KOPT-K1 (cell line): ENCODE data around the gene FCGR3B.
"Not testable (repeated sequence)": the region's sequence is repeated elsewhere in the genome, so short reads cannot be mapped to it uniquely, and the experiment has no call there.

Experiments
- H3K27ac ChIP-seq: fragments of 200-600 bp; sonication (generic); 2 replicates; pipeline ENCODE4 v1.5.1; 2016; ENCODE audit warnings: antibody characterized with exemption, mild to moderate bottlenecking, low read depth, low read length; ENCODE audit not compliant: poor library complexity, severe bottlenecking
- H3K36me3 ChIP-seq: fragments of 200-600 bp; sonication (generic); 2 replicates; pipeline ENCODE4 v1.5.1; 2017; ENCODE audit warnings: antibody characterized with exemption, mild to moderate bottlenecking, low read length, moderate library complexity; ENCODE audit not compliant: insufficient read depth
- H3K9me3 ChIP-seq: fragments of 200-600 bp; sonication (generic); 2 replicates; pipeline ENCODE4 v1.5.1; 2017; ENCODE audit warnings: antibody characterized with exemption, low read length, mild to moderate bottlenecking; ENCODE audit not compliant: insufficient read depth, poor library complexity, severe bottlenecking

FCGR3B gene

DNA sequence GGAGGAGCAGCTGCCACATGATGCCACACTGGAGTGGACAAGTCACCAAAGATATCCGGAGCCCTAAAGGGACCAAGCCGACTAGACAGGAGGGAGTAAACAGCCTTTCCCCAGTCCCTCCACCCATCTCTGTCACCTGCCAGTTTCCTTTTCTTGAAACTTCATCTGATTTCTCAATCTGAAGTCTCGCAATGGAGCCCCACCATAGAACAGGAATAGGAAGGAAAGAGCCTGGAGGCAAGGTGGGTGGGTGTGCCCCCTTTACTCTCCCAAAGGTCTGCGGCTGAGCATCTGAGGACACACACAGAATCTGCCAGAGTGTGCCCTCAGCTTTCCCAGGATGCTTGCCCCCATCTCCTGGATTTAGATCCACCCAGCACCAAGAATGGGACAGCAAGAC lies at the start of gene FCGR3B:
TSS of gene FCGR3B (minus strand) at position 101 of the 400 bp plus-strand sequence. CDS start at position 19, 82 bp downstream.
- no peak within 1 kb of the TSS for H3K27ac ChIP-seq
- H3K36me3 ChIP-seq = no peaks in the 10 kb centered on the region
- no peaks in the 10 kb centered on the region for H3K9me3 ChIP-seq

DNA sequence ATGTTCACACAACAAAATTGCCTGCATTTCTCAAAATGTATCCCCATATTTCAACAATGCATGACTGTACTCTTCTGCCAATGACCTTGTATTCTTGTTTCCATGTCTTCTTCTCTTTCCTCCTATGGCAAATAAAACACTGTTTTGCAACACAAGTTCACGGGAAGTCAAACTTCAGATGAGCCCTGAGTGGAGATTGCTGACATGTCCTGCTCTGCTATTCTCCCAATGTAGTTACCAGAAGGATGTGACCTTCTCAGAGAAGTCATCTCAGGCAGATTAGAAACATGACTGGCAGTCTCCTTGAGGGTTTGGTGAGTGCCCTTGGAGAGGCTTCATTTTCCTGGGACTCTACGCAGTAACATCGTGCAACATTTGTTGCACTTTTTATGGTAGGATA lies 47.5 kb upstream of the FCGR3B start:
- no peaks in the 10 kb centered on the region for H3K36me3 ChIP-seq
- no peak overlapping the region for H3K27ac ChIP-seq
- no peaks in the 10 kb centered on the region for H3K9me3 ChIP-seq

DNA sequence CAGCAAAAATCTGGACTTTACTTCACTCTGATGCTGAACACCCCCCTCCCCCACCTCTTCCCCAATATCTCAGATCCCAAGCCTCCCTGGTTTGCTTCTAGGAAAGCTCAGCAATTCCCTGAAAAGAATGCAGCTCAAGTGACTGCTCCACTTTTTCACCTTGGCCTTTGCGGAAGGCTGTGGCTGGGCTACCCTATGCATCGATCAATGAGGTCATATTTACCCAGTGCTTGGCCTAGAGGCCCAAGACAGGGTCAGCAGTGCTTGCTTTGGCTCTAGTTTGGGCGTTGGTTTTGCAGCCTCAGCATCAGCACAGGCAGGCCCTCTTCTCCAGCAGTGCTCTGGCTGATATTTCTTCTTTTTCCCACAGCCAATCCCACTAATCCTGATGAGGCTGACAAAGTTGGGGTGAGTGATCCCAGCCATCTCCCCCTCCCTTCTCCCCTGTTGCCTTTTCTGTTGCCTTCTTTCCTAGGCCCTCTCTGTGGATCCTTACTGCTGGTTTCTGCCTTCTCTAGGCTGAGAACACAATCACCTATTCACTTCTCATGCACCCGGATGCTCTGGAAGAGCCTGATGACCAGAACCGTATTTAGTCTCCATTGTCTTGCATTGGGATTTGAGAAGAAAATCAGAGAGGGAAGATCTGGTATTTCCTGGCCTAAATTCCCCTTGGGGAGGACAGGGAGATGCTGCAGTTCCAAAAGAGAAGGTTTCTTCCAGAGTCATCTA lies 46.1 kb upstream of the FCGR3B start:
- H3K27ac ChIP-seq = no peak overlapping the region
- H3K9me3 ChIP-seq = no peaks in the 10 kb centered on the region
- H3K36me3 ChIP-seq = no peaks in the 10 kb centered on the region

DNA sequence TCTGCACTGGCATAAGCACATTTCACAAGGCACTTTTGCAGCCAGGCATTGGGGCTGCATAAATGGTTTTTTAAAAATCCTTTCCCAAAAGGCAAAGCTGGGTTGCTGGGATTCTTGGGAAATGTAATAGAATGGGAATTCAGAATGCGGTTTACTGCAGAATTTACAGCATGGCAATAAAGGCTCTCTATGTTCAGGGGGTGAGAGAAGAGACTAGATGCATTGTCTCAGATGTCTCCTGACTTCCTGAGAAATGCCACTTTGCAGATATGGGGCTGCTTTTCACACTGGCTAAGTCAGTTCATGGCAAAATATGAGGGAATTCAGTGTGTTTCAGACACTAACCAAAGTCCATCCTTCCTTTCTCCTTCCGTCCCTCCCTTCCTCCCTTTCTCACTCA lies 45.5 kb upstream of the FCGR3B start:
- Histone ChIP-seq H3K27ac (no peak overlapping the region), H3K9me3 (no peaks in the 10 kb centered on the region), H3K36me3 (no peaks in the 10 kb centered on the region)

DNA sequence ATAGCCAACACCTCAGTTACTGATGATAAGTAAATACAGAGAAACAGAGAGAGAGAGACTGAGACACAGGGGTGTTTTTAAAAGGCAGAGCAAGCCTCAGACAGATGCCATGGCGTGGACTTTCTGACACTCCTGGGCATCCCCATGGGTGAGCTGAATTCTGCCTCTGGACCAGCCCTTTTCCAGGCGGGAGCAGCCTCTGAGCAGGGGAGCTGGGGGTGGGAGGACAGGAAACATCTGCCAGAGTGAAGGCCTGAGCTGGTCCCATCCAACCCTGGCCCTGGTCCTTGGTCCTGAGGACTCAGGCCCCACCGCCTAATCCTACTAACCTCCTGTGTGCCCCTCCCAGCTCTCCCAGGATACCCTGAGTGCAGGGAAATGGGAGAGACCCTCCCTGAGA lies 43.9 kb upstream of the FCGR3B start:
- not testable (repeated sequence) for H3K27ac ChIP-seq, H3K36me3 ChIP-seq

DNA sequence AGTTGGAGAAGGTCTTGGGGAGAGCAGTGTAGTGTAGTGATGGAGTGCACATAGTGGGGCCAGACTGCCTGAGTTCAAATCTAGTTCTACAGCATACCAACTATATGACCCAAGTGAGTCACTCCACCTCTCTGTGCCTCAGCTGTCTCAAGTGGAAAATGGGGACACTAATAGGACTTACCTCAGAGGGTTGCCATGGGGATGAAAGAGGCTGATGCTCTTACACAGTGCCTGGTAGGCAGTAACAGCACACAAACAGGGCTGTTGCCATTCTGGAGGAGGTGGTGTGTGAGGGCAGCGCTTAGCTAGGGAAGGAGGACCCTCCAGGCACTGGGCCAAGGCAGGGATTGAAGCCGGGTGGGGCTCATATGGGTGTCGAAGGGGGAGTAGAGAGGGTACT lies 43.5 kb upstream of the FCGR3B start:
- not testable (repeated sequence) for H3K9me3 ChIP-seq, H3K27ac ChIP-seq, H3K36me3 ChIP-seq

More for the DNA sequence above, 43.9 kb upstream of the FCGR3B start:
- not testable (repeated sequence) for H3K9me3 ChIP-seq

DNA sequence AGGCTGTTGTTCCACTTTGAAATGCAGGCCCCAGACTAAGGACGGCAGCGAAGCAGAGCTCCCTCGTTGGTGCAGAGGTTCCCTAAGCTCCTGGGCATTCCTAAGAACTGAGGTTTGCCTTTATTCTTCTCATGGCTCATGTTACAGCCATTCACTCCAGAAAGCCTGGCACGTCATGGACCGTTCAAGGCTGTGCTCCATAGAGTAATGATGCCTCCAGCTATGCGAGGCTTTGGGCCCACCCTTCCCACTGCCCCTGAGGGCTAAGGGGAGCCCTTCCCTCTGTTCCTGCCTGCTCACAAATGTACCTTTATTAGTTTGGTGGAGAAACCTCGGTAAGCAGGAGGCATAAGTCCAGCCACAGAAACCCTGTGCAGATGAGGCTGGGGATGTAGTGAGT lies 42.5 kb upstream of the FCGR3B start:
- not testable (repeated sequence) for H3K27ac ChIP-seq, H3K9me3 ChIP-seq, H3K36me3 ChIP-seq

DNA sequence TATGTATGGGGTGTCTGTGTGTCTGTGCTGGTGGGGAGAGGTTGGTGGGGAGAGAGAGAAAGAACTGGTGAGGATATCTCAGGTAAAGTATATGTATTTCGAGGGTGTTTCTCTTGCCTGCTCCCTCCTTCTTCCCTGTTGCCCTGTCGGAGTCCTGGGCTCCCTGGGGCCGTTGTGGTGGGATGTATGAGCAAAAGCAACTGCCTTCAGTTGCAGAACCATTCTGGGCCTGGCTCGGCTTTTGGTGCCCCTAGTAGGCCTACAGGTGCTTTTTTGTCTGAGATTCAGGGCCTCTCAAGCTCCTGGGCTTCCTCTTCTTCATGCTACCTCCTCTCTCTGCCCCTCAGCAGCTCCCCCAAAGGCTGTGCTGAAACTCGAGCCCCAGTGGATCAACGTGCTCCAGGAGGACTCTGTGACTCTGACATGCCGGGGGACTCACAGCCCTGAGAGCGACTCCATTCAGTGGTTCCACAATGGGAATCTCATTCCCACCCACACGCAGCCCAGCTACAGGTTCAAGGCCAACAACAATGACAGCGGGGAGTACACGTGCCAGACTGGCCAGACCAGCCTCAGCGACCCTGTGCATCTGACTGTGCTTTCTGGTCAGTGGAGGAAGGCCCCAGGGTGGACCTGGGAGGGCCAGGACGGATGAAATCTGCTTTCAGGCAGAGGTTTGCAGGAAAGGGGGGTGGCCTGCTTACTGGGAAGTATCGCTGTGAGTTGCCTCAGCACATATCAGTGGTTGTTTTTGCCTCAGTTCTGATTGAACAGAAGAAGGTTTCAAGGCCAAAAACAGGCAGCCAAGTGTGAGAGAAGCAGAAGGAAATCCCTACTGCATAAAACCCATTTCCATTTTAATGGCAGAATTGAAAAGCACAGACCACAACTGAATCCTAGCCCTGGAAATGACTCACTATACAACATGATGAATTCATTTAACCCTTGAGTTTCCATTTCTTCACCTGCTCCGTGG lies 40.4 kb upstream of the FCGR3B start:
- not testable (repeated sequence) for H3K27ac ChIP-seq, H3K36me3 ChIP-seq, H3K9me3 ChIP-seq

DNA sequence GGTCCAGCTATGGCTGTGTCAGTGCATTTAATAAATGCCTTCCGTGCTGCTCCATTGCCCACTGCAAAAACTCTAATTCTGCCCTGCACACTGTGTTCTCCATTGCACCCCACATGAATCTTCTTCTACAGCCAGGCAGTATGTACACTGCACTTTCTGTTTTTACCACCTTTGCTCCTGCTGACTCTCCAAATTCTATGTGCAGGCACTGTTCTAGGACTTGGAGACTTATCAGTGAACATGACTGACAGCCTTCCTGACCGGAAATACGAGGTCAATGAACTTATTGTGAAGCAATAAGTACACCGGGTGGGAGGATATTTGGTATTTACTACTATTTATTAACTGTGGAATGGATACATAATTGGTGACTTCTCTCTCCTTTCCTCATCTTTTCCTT lies 33.7 kb upstream of the FCGR3B start:
- H3K9me3 ChIP-seq, H3K36me3 ChIP-seq, H3K27ac ChIP-seq: not testable (repeated sequence)

DNA sequence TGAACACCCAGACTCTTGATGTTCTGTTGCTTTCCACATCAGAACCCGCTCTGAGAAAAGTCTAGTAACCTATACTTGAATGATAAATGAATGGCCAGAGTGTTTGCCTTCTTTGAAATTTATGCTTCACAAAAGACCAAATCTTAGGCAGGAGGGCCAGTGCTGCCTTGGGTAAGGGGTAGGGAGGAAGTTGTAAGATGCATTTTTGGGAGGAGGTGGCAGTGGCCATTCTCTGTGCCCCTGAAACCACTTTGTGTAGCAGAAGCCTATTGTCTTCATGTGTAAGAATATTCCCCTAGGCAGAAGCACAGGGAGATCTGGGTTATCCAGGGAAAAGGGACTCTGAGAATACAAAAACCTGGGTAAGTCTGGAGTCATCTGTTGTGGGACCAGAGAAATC lies 32.6 kb upstream of the FCGR3B start:
- H3K36me3 ChIP-seq, H3K9me3 ChIP-seq, H3K27ac ChIP-seq: not testable (repeated sequence)

DNA sequence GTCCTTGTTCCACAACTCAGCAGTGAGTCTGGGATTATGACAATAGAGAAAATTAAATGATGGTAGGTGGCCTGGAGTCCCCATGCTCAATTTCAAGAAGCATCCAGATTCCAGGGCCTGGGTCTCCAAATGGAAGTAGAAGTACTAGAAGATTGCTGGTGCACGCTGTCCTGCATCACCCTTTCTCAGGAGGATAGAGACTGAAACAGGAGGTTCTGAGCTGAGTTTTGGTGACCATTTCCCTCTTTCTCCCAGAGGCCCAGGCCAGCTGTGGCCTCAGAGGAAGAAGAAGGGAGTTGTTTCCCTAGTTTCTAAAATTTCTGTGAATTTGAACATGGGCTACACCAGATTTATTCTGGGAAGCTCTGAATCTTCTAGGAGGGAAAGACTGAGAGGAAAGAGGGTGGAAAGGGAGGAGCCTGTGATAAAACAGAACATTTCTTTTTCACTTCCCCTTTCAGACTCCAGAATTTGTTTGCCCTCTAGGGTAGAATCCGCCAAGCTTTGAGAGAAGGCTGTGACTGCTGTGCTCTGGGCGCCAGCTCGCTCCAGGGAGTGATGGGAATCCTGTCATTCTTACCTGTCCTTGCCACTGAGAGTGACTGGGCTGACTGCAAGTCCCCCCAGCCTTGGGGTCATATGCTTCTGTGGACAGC lies 31.8 kb upstream of the FCGR3B start, which contains the start of gene FCGR2B:
TSS of gene FCGR2B (plus strand) at position 460 of the 656 bp plus-strand sequence. CDS start at position 559, 99 bp downstream.
- H3K9me3 ChIP-seq, H3K27ac ChIP-seq, H3K36me3 ChIP-seq: not testable (repeated sequence)

DNA sequence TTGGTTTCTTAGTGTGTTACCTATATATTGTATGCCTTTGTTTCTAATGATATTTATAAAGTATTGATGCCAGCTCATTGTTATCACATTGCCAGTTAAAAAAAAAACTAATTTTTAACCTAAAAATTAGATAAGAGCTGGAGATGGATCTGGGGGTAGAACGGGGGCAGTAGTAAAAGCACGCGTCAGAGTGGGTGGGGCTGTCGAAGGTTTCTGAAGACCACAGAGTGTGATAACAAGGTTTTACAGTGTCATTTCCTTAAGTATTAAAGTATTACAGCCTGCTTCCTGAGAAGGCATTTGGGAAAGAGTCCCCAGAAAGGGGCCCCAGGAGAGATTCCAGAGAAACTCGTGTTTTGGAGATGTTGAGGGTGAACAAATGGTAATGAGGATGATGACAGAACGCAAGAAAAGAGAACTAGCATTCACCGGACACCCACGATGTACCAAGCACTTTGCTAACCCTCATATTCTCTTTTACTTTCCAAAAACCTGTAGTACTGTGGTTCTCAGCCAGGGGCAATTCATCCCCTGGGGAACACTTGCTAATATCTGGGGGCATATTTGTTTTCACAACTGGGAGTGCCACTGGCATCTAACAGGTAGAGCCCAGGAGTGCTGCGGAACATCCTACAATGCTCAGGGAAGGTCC lies 30.8 kb upstream of the FCGR3B start:
- H3K36me3 ChIP-seq, H3K27ac ChIP-seq, H3K9me3 ChIP-seq: not testable (repeated sequence)

DNA sequence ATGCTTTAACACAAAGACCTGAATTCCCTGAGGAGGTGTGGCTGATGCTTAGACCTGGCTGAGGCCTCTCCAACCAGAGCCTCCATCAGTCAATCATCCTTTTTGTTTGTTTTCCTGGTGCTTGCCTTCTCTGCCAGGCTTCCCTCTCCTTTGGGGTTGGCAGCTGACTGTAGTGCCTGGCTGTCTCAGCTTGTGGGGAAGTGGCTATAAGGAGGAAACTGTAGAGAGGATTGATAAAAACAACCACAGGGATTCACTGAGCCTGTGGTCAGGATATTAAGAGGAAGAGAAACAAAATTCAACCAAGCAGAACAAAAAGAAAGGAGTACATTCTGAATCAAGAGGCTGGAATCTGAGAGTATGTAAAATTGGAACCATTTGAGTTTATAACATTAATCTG lies 27.5 kb upstream of the FCGR3B start:
- H3K36me3 ChIP-seq, H3K27ac ChIP-seq, H3K9me3 ChIP-seq: not testable (repeated sequence)

DNA sequence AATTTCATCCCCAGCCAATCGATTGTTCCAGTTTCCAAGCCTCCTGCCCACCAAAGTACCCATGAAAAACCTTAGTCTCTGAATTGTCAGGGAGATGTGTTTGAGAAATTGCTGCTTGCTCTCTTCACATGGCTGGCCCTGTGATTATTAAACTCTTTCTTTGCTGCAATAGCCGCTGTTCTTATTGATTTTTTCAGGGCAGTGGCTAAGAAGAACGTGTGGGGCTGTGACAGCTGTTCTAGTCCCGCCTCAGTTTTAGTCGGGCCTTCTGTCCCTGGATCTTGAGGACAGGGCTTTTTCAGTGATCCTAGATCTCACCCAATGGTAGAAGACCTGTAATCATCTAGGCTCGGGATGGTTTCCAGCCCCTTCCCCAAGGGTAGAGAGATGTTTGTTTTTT lies 23.0 kb upstream of the FCGR3B start:
- H3K9me3 ChIP-seq, H3K36me3 ChIP-seq, H3K27ac ChIP-seq: not testable (repeated sequence)

DNA sequence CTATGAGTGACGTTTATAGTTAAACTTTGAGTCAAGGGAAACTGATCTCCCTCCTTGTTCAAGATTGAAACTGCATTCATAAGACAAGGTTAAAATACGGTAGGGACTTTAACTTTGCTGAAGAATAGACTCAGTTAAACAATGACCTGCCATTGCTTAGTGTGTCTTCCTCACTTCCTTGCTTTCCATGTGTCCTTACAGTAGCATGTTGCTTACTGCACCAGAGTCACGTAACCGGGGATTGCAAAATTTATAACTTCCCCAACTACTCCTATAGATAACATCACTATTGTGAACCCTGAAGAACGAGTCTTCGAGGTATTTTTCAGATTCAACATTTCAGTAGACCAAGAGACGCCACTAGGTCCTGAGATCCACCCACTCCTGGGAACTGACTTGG lies 22.6 kb upstream of the FCGR3B start:
- not testable (repeated sequence) for H3K27ac ChIP-seq, H3K9me3 ChIP-seq, H3K36me3 ChIP-seq
